Muscle layer of colon (tissue), 2 donors: ENCODE measurements around the gene ACOD1.
"Not testable (repeated sequence)": the region's sequence is repeated elsewhere in the genome, so short reads cannot be mapped to it uniquely, and the experiment has no call there.

Experiments used
- H3K27ac ChIP-seq: one replicate; pipeline ENCODE4 v1.7.0; 2013; ENCODE audit warnings: low read depth, mild to moderate bottlenecking, low read length, moderate library complexity
- H3K27me3 ChIP-seq, 2 donors: one replicate each; pipeline ENCODE4 v1.7.0; 2013; ENCODE audit warnings: low read length in 2 of 2, mild to moderate bottlenecking in 2 of 2; ENCODE audit not compliant: insufficient read depth in 2 of 2, control insufficient read depth in 1 of 2
- H3K36me3 ChIP-seq: one replicate; pipeline ENCODE4 v1.7.0; 2013; ENCODE audit warnings: mild to moderate bottlenecking, low read length; ENCODE audit not compliant: insufficient read depth
- H3K4me1 ChIP-seq: one replicate; pipeline ENCODE4 v1.7.0; 2013; ENCODE audit warnings: mild to moderate bottlenecking, low read length; ENCODE audit not compliant: insufficient read depth
- H3K4me3 ChIP-seq, 2 donors: one replicate each; pipeline ENCODE4 v1.7.0; 2013; ENCODE audit warnings: low read length in 2 of 2, low read depth in 1 of 2, mild to moderate bottlenecking in 1 of 2, moderate library complexity in 1 of 2
- H3K9ac ChIP-seq: one replicate; pipeline ENCODE4 v1.7.0; 2013; ENCODE audit warnings: low read length
- H3K9me3 ChIP-seq: one replicate; pipeline ENCODE4 v1.7.0; 2013; ENCODE audit warnings: mild to moderate bottlenecking, low read length
- donor health status: abdominal sarcoma.
- donor health status: Adenocarcinoma of cecum.

ACOD1 gene

GRCh38 chr13:76948149-76948548 lies at the start of gene ACOD1:
ACOD1 (plus strand) TSS chr13:76948511; CDS start chr13:76948559, 48 bp downstream.
- no peak within 1 kb of the TSS for H3K9ac ChIP-seq
- no peaks in the 10 kb centered on the region for H3K27me3 ChIP-seq
- no peaks in the 10 kb centered on the region for H3K9me3 ChIP-seq
- no peak within 1 kb of the TSS for H3K4me3 ChIP-seq
- no peaks in the 10 kb centered on the region for H3K4me1 ChIP-seq
- H3K36me3 ChIP-seq, result no peaks in the 10 kb centered on the region
- H3K27ac ChIP-seq, result no peak within 1 kb of the TSS

- not testable (repeated sequence) for H3K9ac ChIP-seq, H3K27me3 ChIP-seq, H3K36me3 ChIP-seq, H3K27ac ChIP-seq, H3K4me1 ChIP-seq, H3K4me3 ChIP-seq, H3K9me3 ChIP-seq
Measured at GRCh38 chr13:76899066-76899465, 49.2 kb upstream of the ACOD1 start.

- Histone ChIP-seq H3K27ac (no peak overlapping the region), H3K36me3 (no peaks in the 10 kb centered on the region), H3K4me3 (no peak overlapping the region), H3K9ac (no peak overlapping the region), H3K27me3 (no peaks in the 10 kb centered on the region), H3K4me1 (no peaks in the 10 kb centered on the region), H3K9me3 (no peaks in the 10 kb centered on the region)
Measured at GRCh38 chr13:76903544-76904162, 44.7 kb upstream of the ACOD1 start.

GRCh38 chr13:76904507-76904906 lies 43.8 kb upstream of the ACOD1 start:
- Histone ChIP-seq H3K36me3 (no peaks in the 10 kb centered on the region), H3K27me3 (no peaks in the 10 kb centered on the region), H3K9me3 (no peaks in the 10 kb centered on the region), H3K4me3 (no peak overlapping the region), H3K9ac (no peak overlapping the region), H3K4me1 (no peaks in the 10 kb centered on the region), H3K27ac (no peak overlapping the region)

GRCh38 chr13:76912476-76912875 lies 35.8 kb upstream of the ACOD1 start:
- H3K4me1 ChIP-seq, result no peaks in the 10 kb centered on the region
- H3K36me3 ChIP-seq, result no peaks in the 10 kb centered on the region
- no peak overlapping the region for H3K27ac ChIP-seq
- no peaks in the 10 kb centered on the region for H3K27me3 ChIP-seq
- no peak overlapping the region for H3K9ac ChIP-seq
- H3K9me3 ChIP-seq, result no peaks in the 10 kb centered on the region
- H3K4me3 ChIP-seq, result no peak overlapping the region

- Histone ChIP-seq H3K4me3 (no peak overlapping the region), H3K9me3 (no peaks in the 10 kb centered on the region), H3K9ac (no peak overlapping the region), H3K36me3 (no peaks in the 10 kb centered on the region), H3K4me1 (no peaks in the 10 kb centered on the region), H3K27ac (no peak overlapping the region), H3K27me3 (no peaks in the 10 kb centered on the region)
Measured at GRCh38 chr13:76913898-76914297, 34.4 kb upstream of the ACOD1 start.

- Histone ChIP-seq H3K9ac (no peak overlapping the region), H3K4me3 (no peak overlapping the region), H3K27me3 (no peaks in the 10 kb centered on the region), H3K9me3 (no peaks in the 10 kb centered on the region), H3K4me1 (no peaks in the 10 kb centered on the region), H3K36me3 (no peaks in the 10 kb centered on the region), H3K27ac (no peak overlapping the region)
Measured at GRCh38 chr13:76917095-76917494, 31.2 kb upstream of the ACOD1 start.

- H3K36me3 ChIP-seq, H3K4me3 ChIP-seq, H3K4me1 ChIP-seq, H3K27ac ChIP-seq, H3K27me3 ChIP-seq, H3K9ac ChIP-seq, H3K9me3 ChIP-seq: not testable (repeated sequence)
Measured at GRCh38 chr13:76917755-76918481, 30.4 kb upstream of the ACOD1 start.

GRCh38 chr13:76921516-76921915 lies 26.8 kb upstream of the ACOD1 start:
- no peak overlapping the region for H3K9ac ChIP-seq
- H3K4me3 ChIP-seq, result no peak overlapping the region
- no peaks in the 10 kb centered on the region for H3K4me1 ChIP-seq
- no peaks in the 10 kb centered on the region for H3K9me3 ChIP-seq
- H3K36me3 ChIP-seq, result no peaks in the 10 kb centered on the region
- no peak overlapping the region for H3K27ac ChIP-seq
- no peaks in the 10 kb centered on the region for H3K27me3 ChIP-seq

GRCh38 chr13:76925115-76925514 lies 23.2 kb upstream of the ACOD1 start:
- no peaks in the 10 kb centered on the region for H3K36me3 ChIP-seq
- H3K27ac ChIP-seq, result no peak overlapping the region
- no peaks in the 10 kb centered on the region for H3K9me3 ChIP-seq
- no peak overlapping the region for H3K4me3 ChIP-seq
- no peaks in the 10 kb centered on the region for H3K27me3 ChIP-seq
- no peak overlapping the region for H3K9ac ChIP-seq
- no peaks in the 10 kb centered on the region for H3K4me1 ChIP-seq

- Histone ChIP-seq H3K4me3 (no peak overlapping the region), H3K4me1 (no peaks in the 10 kb centered on the region), H3K9ac (no peak overlapping the region), H3K27ac (no peak overlapping the region), H3K9me3 (no peaks in the 10 kb centered on the region), H3K27me3 (no peaks in the 10 kb centered on the region), H3K36me3 (no peaks in the 10 kb centered on the region)
Measured at GRCh38 chr13:76927955-76928354, 20.4 kb upstream of the ACOD1 start.

GRCh38 chr13:76928456-76928855 lies 19.9 kb upstream of the ACOD1 start:
- Histone ChIP-seq H3K27ac (no peak overlapping the region), H3K9me3 (no peaks in the 10 kb centered on the region), H3K27me3 (no peaks in the 10 kb centered on the region), H3K9ac (no peak overlapping the region), H3K4me1 (no peaks in the 10 kb centered on the region), H3K4me3 (no peak overlapping the region), H3K36me3 (no peaks in the 10 kb centered on the region)
